ENCODE measurements around the gene ITGAL.

DNA sequence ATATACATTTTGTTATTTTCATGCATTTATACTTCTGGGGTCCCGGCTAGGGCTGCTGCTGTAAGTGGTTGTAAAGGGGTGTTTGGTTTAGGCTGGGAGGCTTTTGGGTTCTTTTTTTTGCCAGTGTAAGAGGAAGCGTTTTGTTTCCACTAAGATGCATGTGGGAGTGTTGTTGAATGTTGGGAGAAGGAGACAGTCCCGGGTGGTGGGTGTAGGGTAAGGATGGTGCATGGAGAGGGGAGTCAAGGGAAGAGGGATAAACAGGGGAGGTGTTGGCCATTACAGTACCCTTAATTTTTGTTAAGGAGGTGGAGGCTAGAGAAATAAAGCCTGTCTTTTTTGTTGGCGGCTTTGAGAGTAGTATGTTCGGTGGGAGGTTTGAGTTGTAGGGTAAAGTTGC, 70.5 kb downstream of the ITGAL start:
- TF ChIP-seq, protein P1, sequence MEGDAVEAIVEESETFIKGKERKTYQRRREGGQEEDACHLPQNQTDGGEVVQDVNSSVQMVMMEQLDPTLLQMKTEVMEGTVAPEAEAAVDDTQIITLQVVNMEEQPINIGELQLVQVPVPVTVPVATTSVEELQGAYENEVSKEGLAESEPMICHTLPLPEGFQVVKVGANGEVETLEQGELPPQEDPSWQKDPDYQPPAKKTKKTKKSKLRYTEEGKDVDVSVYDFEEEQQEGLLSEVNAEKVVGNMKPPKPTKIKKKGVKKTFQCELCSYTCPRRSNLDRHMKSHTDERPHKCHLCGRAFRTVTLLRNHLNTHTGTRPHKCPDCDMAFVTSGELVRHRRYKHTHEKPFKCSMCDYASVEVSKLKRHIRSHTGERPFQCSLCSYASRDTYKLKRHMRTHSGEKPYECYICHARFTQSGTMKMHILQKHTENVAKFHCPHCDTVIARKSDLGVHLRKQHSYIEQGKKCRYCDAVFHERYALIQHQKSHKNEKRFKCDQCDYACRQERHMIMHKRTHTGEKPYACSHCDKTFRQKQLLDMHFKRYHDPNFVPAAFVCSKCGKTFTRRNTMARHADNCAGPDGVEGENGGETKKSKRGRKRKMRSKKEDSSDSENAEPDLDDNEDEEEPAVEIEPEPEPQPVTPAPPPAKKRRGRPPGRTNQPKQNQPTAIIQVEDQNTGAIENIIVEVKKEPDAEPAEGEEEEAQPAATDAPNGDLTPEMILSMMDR (conservative IDR thresholded peaks at IDR 0.05; ENCODE audit: low read length): no peak
- no peak for TF ChIP-seq EZH2phosphoT487 (IDR thresholded peaks at IDR 0.05; ENCODE audit: borderline replicate concordance, low read depth, low read length)

Measured in OCI-LY7 (cell line).